GM18870 (cell line): ENCODE data around the gene PAK5.

Experiments
- ATAC-seq: cut with Tn5 transposase; IDR thresholded peaks from one replicate; pipeline ENCODE4 v1.9.1; 2021; ENCODE audit warnings: moderate library complexity; ENCODE audit not compliant: unreplicated experiment

Gene PAK5

DNA sequence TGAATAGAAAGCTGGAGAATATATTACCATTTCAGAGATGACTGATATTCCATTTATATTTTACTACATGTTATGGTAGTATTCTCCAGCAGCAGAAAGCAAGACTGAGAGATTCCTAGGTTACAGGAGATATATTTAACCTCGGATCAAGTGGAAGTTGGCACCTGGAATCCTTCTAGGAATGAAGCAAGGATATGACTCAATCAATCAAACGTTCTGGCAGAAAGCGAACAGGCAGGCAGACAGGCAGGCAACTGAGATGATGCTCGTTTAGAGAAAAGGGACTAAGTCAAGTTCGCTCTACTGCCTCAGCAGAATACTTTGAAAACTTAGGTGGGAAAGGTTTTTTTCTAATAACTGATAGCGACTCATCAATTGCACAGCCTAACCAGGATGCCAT is 46.2 kb downstream of the PAK5 start:
- ATAC-seq = no peak

DNA sequence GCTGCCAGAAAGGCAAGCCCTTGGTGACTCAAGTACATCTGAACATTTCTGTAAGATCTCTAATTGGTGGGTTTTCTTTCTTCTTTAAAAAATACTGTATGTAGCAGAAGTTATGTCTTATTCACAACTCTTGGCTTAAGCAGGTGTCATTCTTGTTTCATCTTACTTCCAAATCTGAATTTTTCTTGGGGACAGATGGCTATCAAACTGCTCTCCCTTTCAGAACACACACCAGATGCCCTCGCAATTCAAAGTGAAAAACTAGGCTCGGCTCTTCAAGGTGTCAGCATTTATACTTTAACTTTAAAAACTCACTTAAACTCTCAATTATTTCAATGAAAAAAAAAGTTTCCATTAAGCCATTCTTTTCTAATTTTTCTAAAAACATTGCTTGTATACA is 49.7 kb downstream of the PAK5 start:
- ATAC-seq = no peak

DNA sequence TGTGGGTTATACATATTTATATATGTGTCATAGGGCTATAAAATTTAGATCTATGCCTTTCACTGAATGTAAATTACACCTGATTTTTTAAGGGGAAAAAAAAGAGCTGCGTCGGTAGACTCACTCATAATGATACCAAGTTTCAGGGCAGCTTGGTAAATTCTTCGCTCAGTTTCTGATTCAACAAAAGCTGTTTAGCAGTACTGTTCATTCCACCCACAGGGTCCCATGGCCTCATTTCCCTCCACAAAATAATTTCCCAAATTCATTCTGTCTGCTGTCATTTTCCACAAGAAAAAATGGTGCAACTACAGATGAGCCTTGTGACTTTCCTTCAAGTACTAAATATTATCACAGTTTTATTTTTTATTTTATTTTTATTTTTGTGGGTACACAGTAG is 63.7 kb downstream of the PAK5 start:
- ATAC-seq = no peak

DNA sequence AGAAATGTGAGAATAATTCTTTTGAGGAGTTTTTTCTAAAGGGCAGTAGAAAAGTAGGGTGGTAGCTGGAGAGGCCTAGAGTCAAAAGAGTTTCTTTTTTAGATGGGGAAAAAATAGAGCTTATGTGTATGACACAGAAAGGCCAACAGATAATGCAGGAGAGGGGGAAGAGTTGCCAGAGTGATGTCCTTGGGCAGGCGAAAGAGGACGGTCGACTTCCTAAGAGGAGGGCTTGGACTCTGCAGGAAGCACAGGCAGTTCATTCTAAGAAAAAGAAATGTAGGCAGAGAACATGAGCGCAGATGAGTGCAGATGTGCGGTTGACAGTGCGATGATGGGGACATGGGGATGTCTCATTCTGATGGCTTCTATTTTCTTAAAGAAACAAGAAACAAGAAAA is 68.9 kb downstream of the PAK5 start:
- no peak for ATAC-seq

DNA sequence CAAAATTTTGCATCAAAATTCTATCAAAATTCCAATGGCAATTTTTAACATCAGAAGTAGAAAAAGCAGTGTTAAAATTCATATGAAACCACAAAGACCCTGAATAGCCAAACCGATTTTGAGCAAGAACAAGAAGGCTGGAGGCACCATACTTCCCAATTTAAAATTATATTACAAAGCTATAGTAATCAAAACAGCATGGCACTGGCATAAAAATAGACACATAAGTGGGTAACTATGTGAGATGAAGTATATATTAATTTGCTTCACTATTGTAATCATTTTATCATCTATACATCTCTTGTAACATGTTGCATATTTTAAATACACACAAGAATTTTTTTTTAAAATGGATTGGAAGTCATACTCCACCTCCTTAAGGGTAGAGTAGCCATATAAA is 77.4 kb downstream of the PAK5 start:
- no peak for ATAC-seq

DNA sequence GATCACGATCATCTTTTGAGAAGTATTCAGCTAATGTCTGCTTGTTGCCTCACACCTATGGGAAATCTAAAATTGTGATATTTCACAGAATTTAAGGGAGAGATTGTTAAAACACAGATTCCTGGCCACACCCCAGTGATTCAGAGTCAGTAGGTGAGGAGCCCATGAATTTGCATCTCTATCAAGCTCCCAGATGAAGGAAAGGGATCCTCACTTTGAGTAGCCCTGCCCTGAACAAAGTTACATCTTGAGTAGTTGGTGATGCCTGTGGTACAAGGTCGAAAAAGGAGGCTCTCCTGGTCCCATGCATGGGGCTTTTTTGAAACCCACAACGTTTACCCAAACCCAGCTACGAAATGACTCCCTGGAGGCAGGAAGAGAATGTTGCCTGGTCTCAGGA is 79.5 kb downstream of the PAK5 start:
- ATAC-seq = no peak

DNA sequence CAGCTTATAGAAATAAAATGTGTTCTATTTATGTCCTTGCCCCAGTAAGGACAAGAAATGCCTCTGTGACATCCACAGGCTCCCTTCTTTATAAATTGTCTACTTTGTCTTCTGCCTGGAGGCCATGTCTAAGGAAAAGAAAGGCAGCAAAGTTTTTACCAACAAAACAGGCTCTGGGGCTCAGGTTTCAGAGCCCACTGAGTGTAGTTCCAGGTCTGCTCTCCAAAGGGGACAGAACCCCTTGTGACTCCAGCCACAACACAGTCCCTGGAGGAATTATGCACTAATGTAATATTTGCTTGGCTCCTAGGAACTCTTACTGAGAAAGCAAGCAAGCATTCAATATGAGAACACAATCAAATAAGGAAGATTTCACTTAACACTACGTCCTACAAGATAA is 80.1 kb downstream of the PAK5 start:
- no peak for ATAC-seq

DNA sequence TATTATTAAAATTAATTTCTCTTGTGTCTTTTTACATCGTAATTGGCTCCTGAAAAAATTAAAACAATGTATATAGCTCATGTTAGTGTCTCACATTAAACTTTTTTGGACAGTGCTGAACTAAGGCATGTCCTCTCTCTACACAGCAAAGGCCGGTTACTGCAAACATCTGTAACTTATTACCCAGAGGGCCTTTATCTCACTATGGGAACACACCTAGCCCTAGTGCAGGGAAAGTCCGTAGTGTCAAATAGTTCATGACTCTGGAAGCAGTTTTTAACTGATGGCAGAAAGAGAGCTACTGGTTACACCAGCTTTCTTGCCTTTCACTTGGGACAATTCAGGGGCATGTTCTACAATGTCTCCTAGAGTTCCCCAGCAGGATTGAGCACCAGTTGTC is 82.2 kb downstream of the PAK5 start:
- ATAC-seq = no peak

DNA sequence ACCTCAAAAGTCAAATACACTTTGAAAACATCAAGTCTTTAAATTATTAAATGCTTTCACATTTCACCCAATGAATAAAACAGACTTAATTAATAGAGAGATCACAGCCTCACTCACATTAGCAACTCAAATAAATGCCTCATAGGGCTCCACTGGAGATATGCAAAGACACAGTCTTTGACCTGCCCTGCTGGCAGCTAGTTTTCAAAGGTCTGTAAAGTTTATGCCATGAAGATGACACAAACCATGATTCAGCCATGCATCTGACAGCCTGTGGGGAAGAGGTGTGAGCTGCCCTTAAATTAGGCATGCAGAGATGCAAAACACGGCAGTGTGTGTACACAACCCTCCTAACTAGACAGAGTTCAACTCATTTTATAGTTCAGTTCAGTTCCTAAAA is 83.6 kb downstream of the PAK5 start:
- ATAC-seq = no peak

DNA sequence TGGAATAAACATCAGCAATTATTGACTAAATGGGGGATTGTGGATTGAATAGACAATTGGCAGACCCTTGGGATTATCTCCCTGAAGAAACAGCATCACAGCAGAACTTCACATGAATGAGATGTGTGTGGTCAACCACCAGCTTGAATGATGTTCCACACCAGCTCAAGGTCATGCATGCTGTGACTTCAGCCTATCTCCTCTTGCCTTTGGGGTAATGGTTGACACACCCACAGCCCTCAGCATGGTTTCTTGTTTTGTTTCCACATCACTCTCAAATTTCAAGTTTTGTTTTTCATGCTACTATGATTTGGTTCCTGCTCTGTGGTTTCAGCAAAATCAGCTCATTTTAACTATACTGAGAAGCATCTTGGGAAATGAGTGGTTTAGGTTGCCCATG is 94.3 kb downstream of the PAK5 start:
- ATAC-seq = peak; percentile 79

DNA sequence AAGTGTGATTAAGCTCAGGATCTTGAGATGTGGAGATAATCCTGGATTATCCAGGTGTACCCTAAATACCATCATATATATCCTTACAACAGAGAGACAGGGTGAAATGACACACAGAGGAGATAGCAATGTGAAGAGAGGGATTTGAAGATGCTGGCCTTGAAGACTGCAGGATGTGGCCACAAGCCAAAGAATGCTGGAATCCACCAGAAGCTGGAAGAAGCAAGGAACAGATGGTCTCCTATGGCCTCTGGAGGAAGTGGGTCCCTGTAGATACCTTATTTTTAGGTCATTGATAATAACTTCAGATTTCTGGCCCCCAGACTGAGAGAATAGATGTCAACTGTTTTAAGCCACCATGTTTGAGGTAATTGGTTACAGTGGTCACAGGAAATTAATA is 95.0 kb downstream of the PAK5 start:
- ATAC-seq = no peak

DNA sequence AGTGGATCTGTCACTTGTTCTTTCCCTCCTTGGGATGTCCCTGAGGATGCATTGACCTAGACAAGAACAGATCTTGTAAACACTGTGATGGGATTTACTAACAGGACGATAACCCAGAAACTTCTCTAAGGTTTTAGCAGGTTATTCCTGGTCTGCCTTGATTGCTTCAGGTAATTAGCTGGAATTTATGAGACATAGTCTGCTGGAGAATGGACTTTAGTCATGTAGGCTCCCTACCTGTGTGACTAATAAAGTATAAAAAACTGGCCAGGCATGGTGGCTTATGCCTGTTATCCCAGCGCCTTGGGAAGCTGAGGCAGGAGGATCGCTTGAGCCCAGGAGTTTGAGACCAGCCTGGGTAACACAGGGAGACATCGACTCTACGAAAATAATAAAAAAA is 96.1 kb downstream of the PAK5 start:
- ATAC-seq = no peak

DNA sequence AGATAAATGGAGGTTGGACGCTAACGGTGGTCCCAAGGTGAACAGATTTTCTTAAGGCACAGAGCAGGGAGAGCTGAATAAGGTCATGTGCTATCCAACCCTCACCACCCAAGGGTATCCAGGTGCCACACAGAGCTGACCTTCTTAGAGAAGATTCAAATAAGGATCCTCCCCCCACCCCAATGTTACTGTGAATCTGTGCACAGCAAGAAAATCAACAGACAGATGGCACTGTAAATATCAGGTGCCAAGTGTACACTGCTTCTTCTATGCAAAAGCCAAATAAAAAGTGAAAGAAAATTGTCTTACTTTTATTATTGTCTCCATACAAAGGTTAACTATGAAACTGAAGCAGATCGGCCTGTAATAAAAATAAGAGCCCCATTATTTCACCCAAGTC is 96.9 kb downstream of the PAK5 start:
- ATAC-seq = no peak

DNA sequence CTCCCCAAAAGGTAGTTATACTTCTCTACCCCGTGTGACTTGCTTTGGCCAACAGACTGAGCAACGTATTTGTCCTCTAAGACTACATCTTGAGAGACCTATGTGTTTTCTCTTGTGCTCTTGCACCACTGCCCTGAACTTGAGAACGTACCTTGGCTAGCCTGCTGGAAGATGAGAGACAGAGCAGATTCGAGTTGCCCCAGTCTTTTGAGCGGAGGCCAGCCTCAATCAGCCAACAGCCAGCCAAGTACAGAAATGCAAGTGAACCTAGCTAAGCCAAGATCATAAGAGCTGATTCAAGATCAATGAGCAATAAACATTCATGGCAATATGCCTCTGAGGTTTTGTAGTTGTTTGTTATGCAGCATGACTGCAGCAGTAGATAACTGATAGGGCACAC is 98.4 kb downstream of the PAK5 start:
- no peak for ATAC-seq

DNA sequence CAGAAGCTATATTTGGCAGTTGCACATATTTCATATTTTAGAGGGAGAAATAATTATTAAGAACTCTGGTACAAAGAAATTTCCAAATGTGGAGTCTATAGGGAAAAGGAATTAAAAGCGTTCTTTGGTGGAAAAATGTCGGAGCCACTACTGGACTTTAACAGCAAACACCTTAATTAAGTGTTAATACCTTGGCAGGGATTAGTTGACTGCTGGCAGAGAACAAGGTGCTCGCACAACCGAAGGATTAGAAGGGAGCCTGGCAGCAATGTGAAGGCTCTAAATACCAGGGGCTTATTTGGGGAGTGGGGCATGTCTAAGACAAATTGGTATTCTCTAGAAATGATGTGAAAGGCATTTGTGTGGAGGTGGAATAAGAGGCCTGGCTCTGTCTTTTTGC is 98.9 kb downstream of the PAK5 start:
- ATAC-seq = no peak

DNA sequence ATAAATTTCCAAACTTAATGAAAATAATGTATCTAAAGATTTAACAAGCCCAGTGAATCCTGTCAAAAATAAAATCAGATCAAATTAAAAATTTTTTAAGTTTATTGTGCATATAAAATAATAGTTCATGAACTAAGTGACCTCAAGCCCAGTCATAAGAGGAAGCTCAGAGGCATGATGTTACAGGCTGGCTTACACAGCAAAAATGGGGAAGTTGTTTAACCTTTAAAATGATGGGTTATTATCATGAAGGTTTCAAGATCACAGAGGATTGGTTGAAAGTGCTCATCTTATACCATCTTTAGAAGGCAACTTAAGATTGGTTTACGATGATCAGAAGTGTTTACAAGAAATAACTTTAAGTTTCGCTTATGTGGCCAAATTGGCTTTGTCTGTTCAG is 102.5 kb downstream of the PAK5 start:
- ATAC-seq = no peak

DNA sequence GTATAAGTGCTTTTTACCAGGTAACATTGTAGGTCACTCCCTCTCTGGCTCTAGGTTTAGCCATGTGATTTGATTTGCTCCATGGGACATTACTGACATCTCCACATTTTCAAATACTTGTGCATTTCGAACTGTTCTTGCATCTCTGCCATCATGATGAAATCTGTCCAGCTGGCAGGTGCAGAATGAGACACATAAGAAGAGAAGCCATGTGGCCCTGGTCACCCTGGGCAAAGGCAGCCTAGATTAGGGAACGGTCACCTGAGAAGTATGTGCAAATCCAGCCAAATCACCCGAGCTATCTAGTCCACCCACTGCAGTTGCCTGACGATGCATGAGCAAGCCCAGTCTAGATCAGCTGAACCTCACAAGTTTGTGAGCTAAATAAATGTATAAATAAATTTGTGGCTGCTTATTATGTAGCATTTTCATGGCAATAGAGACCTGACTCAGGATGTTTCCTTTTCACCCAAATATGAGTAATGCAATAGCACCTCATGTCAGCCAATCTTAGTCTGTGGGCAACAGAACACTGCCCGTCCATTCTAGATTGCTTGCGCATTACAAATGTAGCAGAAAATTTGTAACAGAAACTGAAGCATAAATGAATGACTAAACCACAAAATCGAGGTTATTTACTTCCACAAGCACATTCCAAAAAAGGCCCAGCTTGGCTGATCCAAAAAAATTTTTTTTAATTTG is 115.2 kb downstream of the PAK5 start:
- ATAC-seq = no peak

DNA sequence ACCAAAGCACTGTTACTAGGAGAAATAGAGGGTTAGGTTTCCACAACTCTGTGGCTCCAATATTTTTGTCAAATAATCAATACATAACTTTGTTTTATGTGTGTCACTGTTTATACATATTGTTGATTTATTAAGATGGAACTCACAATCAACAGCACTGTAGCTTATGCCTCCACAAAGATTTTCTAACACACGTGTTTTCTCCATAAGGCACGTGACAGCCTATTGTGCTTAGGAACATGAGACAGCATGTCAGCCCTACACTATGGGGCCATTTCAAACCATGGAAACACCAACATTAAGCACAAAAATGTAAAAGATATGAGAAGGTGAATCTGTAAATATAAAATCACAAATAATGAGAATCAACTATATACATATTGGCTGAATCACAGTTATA is 127.0 kb downstream of the PAK5 start:
- no peak for ATAC-seq

DNA sequence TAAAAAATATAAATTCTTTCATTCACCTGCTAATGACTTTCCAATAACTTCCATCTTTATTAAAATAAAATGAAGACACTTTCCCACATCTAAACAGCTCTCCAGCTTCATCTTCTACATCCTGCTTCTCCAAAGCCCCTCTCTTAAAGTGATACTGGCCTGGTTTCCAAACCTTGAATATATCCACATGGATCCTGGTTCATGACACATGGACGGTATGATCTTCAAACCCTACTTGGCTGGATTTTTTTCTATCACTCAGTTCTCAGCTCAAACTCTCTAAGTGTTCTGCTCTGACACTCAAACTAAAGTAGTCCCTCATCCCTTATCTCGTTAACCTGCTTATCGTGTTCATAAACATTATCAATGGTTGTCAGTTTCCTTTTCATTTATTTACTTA is 128.2 kb downstream of the PAK5 start:
- ATAC-seq = no peak

DNA sequence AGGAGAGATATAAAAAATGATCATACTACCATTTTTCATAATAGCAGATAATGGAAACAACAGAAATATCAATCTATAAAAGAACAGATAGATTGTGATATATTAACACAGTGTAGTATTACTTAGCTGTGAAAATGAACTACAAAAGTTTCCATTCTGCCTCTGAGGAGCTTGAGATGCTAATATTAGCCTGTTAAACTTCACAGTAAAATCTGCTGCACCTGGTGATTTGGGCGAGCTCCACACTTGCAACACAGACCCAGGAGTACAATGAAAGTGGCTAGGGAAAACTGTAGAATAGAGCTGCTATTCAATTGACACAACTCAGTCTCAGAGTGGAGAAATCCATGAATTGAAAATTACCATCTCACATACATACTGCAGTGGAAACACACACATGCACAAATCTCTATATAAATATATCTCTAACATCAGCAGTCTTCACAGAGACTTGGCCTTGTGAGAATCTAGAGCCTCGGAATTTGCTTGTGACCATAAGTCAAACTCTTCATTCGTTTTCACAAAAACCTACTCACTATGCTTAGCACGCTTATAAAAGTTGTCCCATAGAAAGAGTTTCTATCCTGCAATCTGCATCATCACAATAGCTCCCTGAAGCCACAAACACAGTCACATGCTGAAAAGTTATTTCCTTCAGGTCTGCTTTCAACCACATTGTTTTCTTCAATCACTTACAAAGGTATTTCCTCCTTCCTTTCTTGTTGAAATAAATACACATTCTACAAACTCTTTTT is 133.0 kb downstream of the PAK5 start:
- ATAC-seq = no peak

DNA sequence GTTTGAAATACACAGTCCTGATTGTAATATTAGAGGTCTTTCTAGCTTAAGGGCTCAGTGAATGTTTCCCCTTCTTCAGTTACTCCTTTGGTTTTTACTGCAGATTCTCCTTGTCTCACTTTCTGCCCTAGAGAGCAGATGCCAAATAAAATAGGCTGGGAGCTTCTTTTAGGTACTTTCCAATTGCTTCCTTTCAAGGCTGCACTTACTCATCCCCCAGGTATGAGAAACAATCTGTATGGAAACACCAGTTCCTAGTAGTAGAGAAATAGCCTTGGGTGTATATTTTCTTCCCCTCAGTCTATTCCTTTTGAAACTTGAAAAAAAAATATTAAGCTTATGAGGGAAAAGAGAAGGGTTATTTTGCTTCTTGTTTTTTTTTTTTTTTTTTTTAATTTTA is 139.7 kb downstream of the PAK5 start:
- no peak for ATAC-seq

DNA sequence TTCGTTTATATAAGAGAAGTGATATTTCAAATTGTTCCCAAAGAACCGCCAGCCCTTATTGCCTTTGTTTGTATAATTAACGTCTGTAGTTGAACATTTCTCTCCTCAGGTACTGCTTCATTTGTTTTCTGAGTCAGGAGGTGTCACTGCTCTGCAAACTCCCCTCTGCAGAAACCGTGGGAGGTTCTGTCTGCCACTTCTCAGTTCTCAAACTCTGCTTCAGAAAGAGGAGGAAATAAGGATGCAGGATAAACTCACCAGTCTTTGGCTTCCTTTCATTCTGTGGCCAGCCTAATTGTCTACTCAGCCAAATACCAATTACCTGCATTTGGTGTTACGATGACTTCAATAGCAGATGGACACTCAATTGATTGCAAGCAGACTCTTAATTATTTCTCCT is 149.8 kb downstream of the PAK5 start:
- ATAC-seq = no peak

DNA sequence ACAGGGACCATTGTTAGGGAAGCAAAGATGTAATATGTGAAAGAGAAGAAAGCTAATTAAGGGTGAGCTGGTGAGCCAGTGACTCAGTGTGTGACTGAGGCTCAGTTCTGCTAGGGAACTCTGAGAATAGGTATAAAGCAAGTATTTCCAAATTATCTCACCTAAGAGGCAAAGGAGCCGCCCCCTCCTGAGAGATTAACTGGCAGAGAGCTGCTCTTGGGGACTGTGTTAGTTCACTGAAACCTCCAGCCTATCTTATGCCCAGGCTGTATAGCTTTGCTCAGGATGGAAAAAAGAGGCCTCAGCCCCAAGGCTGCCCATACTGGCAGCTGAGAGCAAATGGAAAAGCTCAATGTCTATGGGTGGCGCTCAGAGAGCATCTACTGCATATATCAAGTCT is 152.0 kb downstream of the PAK5 start:
- no peak for ATAC-seq
